Lower leg skin (tissue), 3 donors: ENCODE data around the gene EEF1G.

ENCODE experiments used
- CTCF ChIP-seq, 3 donors: fragments of 450-650 bp; IDR thresholded peaks; one replicate each; pipeline ENCODE4 v1.5.1; 2016; ENCODE audit warnings: antibody characterized with exemption in 3 of 3, mild to moderate bottlenecking in 3 of 3, moderate library complexity in 2 of 3
- POLR2A ChIP-seq, 2 donors: fragments of 450-650 bp; IDR thresholded peaks; one replicate each; pipeline ENCODE4 v1.6.1; 2016 to 2017; ENCODE audit warnings: antibody characterized with exemption in 2 of 2, mild to moderate bottlenecking in 1 of 2, moderate library complexity in 1 of 2

GRCh38 chr11:62558669-62559068, 15.0 kb downstream of the EEF1G start:
- no peak for TF ChIP-seq POLR2A (IDR thresholded peaks at IDR 0.05)
- TF ChIP-seq CTCF (IDR thresholded peaks at IDR 0.05) = no peak
